Heart left ventricle (tissue), 16 donors: Measurements from ENCODE around the gene UST. TPM values are rescaled to one million over a fixed set of nuclear protein-coding genes. Genes with fewer than 3 reads are reported as not detected.

ENCODE experiments used
- ATAC-seq, 4 donors: fragments of 200-7000 bp; cut with Tn5 transposase; one replicate each; pipeline ENCODE4 v1.9.1; 2020 to 2022; ENCODE audit warnings: moderate library complexity in 4 of 4, mild to moderate bottlenecking in 3 of 4, moderate number of reproducible peaks in 1 of 4
- DNase-seq, 5 donors: peaks; one replicate each; pipeline ENCODE4 v3.0.0-alpha.2; 2020
- H3K27ac ChIP-seq, 12 donors: fragments of 200-600 bp; sonication (generic) in 4 of 12; one replicate each; pipeline versions ENCODE4 v1.5.0 to v1.8.0; 2016 to 2022; ENCODE audit warnings: mild to moderate bottlenecking in 2 of 12
- H3K27me3 ChIP-seq, 9 donors: fragments of 200-600 bp; sonication (generic) in 2 of 9; one replicate each; pipeline versions ENCODE4 v1.5.1 to v1.8.0; 2016 to 2022; ENCODE audit warnings: mild to moderate bottlenecking in 3 of 9
- H3K36me3 ChIP-seq, 9 donors: fragments of 200-600 bp; sonication (generic) in 2 of 9; one replicate each; pipeline versions ENCODE4 v1.5.0 to v1.8.0; 2018 to 2022; ENCODE audit warnings: mild to moderate bottlenecking in 2 of 9
- H3K4me1 ChIP-seq, 12 donors: fragments of 200-600 bp; sonication (generic) in 4 of 12; one replicate each; pipeline versions ENCODE4 v1.5.0 to v1.8.0; 2016 to 2022; ENCODE audit warnings: mild to moderate bottlenecking in 3 of 12
- H3K4me3 ChIP-seq, 12 donors: fragments of 200-600 bp; sonication (generic) in 4 of 12; one replicate each; pipeline versions ENCODE4 v1.5.0 to v1.8.0; 2017 to 2022; ENCODE audit warnings: mild to moderate bottlenecking in 9 of 12, moderate library complexity in 4 of 12
- H3K9me3 ChIP-seq, 12 donors: fragments of 200-600 bp; sonication (generic) in 4 of 12; one replicate each; pipeline versions ENCODE4 v1.5.0 to v1.8.0; 2016 to 2022; ENCODE audit warnings: mild to moderate bottlenecking in 1 of 12
- POLR2A ChIP-seq, 2 donors: fragments of 450-650 bp; IDR thresholded peaks; one replicate each; pipeline ENCODE4 v1.6.1; 2017; ENCODE audit warnings: antibody characterized with exemption in 2 of 2, mild to moderate bottlenecking in 2 of 2, moderate library complexity in 2 of 2
- WGBS, 4 donors: extraction: QIAGEN DNeasy Blood & Tissue Kit in 2 of 4; methylation state at CpG; one replicate each; pipeline versions ENCODE4 v1.1.5 to v1.1.7; 2013 to 2018; 5-methylcytosine and 5-hydroxymethylcytosine counted together
- intact Hi-C, 10 donors: fragments of 100-400 bp; cut with DNase I; formaldehyde crosslinking; loops; one replicate each; pipeline versions ENCODE4 v1.11.1 to v1.14.2; 2022
- polyA plus RNA-seq, 2 donors: library from polyadenylated mRNA; stranded (reverse); fragments of 200-250 nt; gene quantifications; one replicate each; pipeline ENCODE4 v1.2.3, GENCODE V29; 2013
- total RNA-seq, 9 donors: library from RNA; depleted of rRNA in 2 of 9; stranded (reverse); fragments of >200 nt in 2 of 9; fragmentation: NEBNext Ultra II Directional in 3 of 9; extraction: Animal tissue kit (Norgen Biotek cat#: 25700) in 3 of 9; gene quantifications; one replicate each; pipeline versions ENCODE4 v1.1.0 to v1.2.4, GENCODE V29; 2016 to 2023
- TF ChIP-seq, protein P1 (sequence below), 12 donors: fragments of 200-600 bp; sonication (generic) in 4 of 12; IDR thresholded peaks; one replicate each; pipeline versions ENCODE4 v1.5.0 to v1.8.0; 2018 to 2022; ENCODE audit warnings: antibody characterized with exemption in 12 of 12, mild to moderate bottlenecking in 5 of 12
- donor health status: ischemic (EF 13 %, LVEDD 7.1; RV severe dilation, severe dysfunction).
- donor health status: healthy with polysubstance abuse.
- donor health status: DM: no; HTN: yes; CAD: no.
- donor health status: DM: no; HTN: no; CAD: no.
- donor health status: ischemic (EF 25% LVEDD 6.9; RV normal size, moderate dysfunction).
- donor health status: ischemic (EF 25% LVEDD 5.7; RV mildly dilated, moderate dysfunction).
- donor health status: healthy.
- donor health status: DM: yes; HTN: yes; CAD: no.
- donor health status: ischemic (EF 35%, LVEDD 5.7; RV mildly dilated, moderate dysfunction).
- donor health status: nonischemic (EF 11% LVEDD 7.7; RV severe dilation, severe dysfunction).
- donor health status: DM: yes; HTN: yes; CAD: no.
- donor health status: PGD.
- donor health status: ischemic (EF 29% LVEDD 5.4; RV normal size, mild dysfunction).
- donor health status: nonischemic (EF 23%, LVEDD 6.1; RV moderate dilation, normal function).

UST gene
- total and polyA plus RNA-seq, 11 donors, result 1.1 to 5.8 (median 2.7) TPM

DNA sequence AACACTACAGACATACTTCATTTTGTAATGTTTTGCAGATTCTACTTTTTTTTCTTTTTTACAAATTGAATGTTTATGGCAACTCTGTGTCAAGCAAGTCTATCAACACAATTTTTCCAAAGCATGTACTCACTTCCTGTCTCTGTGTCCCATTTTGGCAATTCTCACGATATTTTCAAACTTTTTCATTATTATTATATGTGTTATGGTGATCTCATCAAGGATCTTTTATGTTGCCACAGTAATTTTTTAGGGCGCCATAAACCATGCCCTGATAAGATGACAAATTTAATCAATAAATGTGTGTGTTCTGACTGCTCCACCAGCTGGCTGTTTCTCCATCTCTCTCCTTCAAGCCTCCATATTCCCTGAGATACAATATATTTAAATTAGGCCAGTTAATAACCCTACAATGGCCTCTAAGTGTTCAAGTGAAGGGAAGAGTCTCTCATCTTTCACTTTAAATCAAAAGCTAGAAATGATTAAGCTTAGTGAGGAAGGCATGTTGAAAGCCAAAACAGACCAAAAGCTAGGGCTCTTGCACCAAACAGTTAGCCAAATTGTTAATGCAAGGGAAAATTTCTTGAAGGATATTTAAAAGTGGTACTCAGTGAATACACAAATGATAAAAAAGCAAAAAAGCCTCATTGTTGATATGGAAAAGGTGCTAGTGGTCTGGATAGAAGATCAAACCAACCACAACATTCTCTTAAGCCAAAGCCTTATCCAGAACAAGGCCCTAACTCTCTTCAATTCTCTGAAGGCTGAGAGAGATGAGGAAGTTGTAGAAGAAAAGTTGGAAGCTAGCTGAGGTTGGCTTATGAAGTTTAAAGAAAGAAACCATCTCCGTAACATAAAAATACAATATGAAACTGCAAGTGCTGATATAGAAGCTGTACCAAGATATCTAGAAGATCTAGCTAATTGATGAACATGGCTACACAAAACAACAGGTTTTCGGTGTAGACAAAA is 376.3 kb downstream of the UST start:
- TF ChIP-seq, protein P1, sequence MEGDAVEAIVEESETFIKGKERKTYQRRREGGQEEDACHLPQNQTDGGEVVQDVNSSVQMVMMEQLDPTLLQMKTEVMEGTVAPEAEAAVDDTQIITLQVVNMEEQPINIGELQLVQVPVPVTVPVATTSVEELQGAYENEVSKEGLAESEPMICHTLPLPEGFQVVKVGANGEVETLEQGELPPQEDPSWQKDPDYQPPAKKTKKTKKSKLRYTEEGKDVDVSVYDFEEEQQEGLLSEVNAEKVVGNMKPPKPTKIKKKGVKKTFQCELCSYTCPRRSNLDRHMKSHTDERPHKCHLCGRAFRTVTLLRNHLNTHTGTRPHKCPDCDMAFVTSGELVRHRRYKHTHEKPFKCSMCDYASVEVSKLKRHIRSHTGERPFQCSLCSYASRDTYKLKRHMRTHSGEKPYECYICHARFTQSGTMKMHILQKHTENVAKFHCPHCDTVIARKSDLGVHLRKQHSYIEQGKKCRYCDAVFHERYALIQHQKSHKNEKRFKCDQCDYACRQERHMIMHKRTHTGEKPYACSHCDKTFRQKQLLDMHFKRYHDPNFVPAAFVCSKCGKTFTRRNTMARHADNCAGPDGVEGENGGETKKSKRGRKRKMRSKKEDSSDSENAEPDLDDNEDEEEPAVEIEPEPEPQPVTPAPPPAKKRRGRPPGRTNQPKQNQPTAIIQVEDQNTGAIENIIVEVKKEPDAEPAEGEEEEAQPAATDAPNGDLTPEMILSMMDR (IDR thresholded peaks at IDR 0.05), result no peak
- no peak for TF ChIP-seq POLR2A (IDR thresholded peaks at IDR 0.05)
- H3K9me3 ChIP-seq, result no peaks in the 10 kb centered on the region
- H3K4me3 ChIP-seq, result no peak overlapping the region
- peaks cover 0 to 3% (median 0%) of the 10 kb centered on the region in 12 donors for H3K4me1 ChIP-seq
- WGBS, 4 donors, result 53 to 63% (median 58%) methylated on average over 4 of the region's 4 CpGs
- H3K27ac ChIP-seq, result no peak overlapping the region
- intact Hi-C loops, result no loop called here
- H3K36me3 ChIP-seq, result no peaks in the 10 kb centered on the region
- ATAC-seq (no peak), DNase-seq (no peak)
- H3K27me3 ChIP-seq, result peaks cover 0 to 6% (median 0%) of the 10 kb centered on the region in 9 donors

DNA sequence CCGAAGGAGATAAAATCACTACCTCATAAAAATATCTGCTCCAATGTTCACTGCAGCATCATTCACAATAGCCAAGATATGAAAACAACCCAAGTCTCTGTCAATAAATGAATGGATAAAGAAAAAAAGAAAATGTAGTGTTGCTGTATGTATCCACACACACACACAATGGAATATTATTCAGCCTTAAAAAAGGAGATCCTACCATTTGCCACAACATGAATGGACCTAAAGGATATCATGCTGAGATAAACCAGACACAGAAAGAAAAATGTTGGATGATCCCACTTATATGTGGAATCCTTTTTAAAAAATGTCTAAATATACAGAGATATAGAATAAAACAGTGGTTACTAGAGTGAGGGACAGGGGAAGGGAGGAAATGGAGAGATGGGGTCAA is 378.5 kb downstream of the UST start:
- DNase-seq (no peak), ATAC-seq (no peak)
- H3K36me3 ChIP-seq, result no peaks in the 10 kb centered on the region
- WGBS, 4 donors, result 90 to 96% (median 91%) methylated on average over 1 of the region's 1 CpG
- no peak overlapping the region for H3K4me3 ChIP-seq
- intact Hi-C loops, result no loop called here
- H3K9me3 ChIP-seq, result no peaks in the 10 kb centered on the region
- peaks cover 0 to 6% (median 0%) of the 10 kb centered on the region in 9 donors for H3K27me3 ChIP-seq
- TF ChIP-seq POLR2A (IDR thresholded peaks at IDR 0.05), result no peak
- TF ChIP-seq, protein P1 (IDR thresholded peaks at IDR 0.05), result no peak
- peaks cover 0 to 14% (median 0%) of the 10 kb centered on the region in 12 donors for H3K4me1 ChIP-seq
- H3K27ac ChIP-seq, result no peak overlapping the region
